H7 (cell line): ENCODE measurements around the gene RANBP9. TPM values are rescaled to one million over a fixed set of nuclear protein-coding genes. Genes with fewer than 3 reads are reported as not detected.

Experiments used
- DNase-seq: peaks from one replicate; pipeline ENCODE4 v3.0.0; 2012
- H3K27me3 ChIP-seq: 2 replicates; pipeline ENCODE4 v1.6.0; 2011; ENCODE audit warnings: mild to moderate bottlenecking, low read length; ENCODE audit not compliant: control insufficient read depth, insufficient read depth
- H3K36me3 ChIP-seq: replicated peaks from 2 replicates; pipeline ENCODE4 v1.5.1; 2011; ENCODE audit warnings: low read length; ENCODE audit not compliant: control insufficient read depth, insufficient read depth
- H3K4me3 ChIP-seq: 2 replicates; pipeline ENCODE4 v1.5.1; 2011; ENCODE audit warnings: low read depth, mild to moderate bottlenecking, control low read depth, low read length, moderate library complexity; ENCODE audit not compliant: insufficient read depth
- total RNA-seq: library from RNA; depleted of rRNA; stranded (reverse); fragments of >200 nt; shearing (Covaris generic); gene quantifications from 2 replicates; pipeline ENCODE4 v1.2.3, GENCODE V29; 2014

Gene RANBP9
- total RNA-seq, 1 experiment from 2014 or later: 23.6 TPM

DNA sequence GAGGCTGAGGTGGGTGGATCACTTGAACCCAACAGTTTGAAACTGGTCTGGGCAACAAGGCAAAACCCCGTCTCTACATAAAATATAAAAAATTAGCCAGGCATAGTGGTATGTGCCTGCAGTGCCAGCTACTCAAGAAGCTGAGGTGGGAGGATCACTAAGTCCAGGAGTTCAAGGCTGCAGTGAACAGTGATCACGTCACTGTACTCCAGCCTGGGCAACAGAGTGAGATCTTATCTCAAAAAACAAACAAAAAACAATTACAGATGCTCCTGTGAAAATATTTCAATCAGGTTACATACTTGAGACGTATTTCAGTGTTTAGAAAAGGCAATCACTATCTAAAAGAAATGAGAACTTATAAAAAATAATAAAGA is 33.8 kb downstream of the RANBP9 start:
- H3K4me3 ChIP-seq: no peak overlapping the region
- no peaks in the 10 kb centered on the region for H3K27me3 ChIP-seq
- no peaks in the 10 kb centered on the region for H3K36me3 ChIP-seq
- DNase-seq: no peak

DNA sequence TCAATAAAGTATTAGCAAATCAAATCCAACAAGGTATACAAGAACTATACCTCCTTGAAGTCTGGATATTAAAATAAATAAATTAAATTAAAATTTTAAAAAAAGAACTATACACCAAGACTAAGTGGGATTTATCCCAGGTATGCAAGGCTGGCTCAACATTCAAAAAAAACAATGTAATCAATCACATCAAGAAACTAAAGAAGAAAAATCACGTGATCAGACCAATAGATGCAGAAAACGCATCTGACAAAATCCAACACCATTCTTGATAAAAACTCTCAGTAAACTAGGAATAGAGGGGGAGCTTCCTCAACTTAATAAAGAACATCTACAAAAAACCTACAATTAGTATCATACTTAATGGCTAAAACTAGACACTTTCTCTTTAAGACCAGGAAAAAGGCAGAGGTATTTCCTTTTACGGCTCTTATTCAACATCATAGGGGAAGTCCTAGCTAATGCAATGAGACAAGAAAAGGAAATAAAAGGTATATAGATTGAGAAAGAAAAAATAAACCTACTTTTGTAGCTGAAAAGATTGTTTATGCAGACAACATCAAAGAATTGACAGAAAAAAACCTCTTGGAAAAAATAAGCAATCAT is 35.0 kb downstream of the RANBP9 start:
- H3K36me3 ChIP-seq: no peaks in the 10 kb centered on the region
- no peaks in the 10 kb centered on the region for H3K27me3 ChIP-seq
- no peak overlapping the region for H3K4me3 ChIP-seq
- DNase-seq: no peak

- no peaks in the 10 kb centered on the region for H3K36me3 ChIP-seq
Observed at GRCh38 chr6:13674533-13675190, 37.0 kb downstream of the RANBP9 start.

DNA sequence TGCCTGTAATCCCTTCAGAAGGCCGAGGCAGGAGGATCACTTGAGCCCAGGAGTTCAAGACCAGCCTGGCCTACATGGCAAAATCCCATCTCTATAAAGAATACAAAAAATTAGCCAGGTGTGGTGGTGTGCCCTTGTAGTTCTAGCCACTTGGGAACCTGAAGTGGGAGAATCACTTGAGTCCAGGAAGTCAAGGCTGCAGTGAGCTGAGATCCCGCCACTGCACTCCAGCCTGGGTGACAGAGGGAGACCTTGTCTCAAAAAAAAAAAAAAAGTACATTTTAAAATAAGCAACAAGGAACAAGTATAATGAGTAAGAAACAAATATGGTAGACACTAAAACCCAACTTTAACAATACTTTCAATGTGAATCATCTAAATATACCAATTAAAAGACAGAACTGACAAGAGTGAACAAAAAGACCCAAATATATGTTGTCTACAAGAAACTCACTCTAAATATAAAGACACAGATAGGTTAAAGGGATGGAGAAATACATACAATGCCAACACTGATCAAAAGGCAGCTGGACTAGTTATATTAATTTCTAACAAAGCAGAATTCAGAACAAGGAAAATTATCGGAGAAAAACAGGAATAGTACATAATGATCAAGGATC is 37.7 kb downstream of the RANBP9 start:
- Histone ChIP-seq H3K27me3 (no peaks in the 10 kb centered on the region), H3K4me3 (no peak overlapping the region), H3K36me3 (no peaks in the 10 kb centered on the region)
- DNase-seq: no peak

More at GRCh38 chr6:13674533-13675190, 37.0 kb downstream of the RANBP9 start:
- Histone ChIP-seq H3K4me3 (no peak overlapping the region), H3K27me3 (no peaks in the 10 kb centered on the region)
- no peak for DNase-seq

DNA sequence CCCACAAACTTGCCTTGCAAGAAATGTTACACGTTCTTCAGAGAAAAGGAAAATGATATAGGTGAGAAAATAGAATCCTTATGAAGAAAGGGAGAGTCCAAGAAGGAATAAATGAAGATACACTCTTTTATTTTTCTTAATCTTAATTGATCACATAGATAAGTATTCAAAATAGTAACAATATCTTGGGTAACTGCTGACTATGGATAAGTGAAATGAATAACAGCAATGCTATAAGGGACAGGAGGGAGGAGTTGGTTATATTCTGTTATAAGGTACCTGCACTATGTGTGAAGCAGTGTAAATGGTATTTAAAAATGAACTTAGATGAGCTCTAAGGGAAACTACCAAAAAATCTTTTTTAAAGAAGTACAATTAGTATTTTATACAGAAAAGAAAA is 38.3 kb downstream of the RANBP9 start:
- no peak overlapping the region for H3K4me3 ChIP-seq
- DNase-seq: no peak
- no peaks in the 10 kb centered on the region for H3K27me3 ChIP-seq
- no peaks in the 10 kb centered on the region for H3K36me3 ChIP-seq

DNA sequence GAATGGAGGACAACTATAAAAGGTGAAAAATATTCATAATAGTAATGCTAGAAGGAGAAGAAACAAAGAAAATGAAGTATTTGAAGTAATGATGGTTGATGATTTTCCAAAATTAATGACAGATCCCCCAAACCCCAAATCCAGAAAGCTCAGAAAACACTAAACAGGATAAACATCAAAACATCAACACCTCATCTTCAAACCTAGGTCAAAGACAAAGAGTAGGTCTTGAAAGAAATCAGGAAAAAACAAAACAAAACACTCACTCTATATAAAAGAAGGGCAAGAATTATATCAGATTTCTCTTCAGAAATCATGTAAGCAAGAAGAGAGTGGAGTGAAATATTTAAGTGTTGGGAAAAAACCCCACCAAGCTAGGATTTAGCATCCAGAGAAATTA is 38.7 kb downstream of the RANBP9 start:
- Histone ChIP-seq H3K36me3 (no peaks in the 10 kb centered on the region), H3K4me3 (no peak overlapping the region), H3K27me3 (no peaks in the 10 kb centered on the region)
- DNase-seq: no peak

- no peak overlapping the region for H3K4me3 ChIP-seq
- DNase-seq: no peak
- H3K36me3 ChIP-seq: no peaks in the 10 kb centered on the region
- no peaks in the 10 kb centered on the region for H3K27me3 ChIP-seq
Observed at GRCh38 chr6:13671548-13672127, 40.0 kb downstream of the RANBP9 start.

GRCh38 chr6:13669476-13669875 is 42.2 kb downstream of the RANBP9 start:
- Histone ChIP-seq H3K36me3 (no peaks in the 10 kb centered on the region), H3K27me3 (no peaks in the 10 kb centered on the region), H3K4me3 (no peak overlapping the region)
- no peak for DNase-seq

DNA sequence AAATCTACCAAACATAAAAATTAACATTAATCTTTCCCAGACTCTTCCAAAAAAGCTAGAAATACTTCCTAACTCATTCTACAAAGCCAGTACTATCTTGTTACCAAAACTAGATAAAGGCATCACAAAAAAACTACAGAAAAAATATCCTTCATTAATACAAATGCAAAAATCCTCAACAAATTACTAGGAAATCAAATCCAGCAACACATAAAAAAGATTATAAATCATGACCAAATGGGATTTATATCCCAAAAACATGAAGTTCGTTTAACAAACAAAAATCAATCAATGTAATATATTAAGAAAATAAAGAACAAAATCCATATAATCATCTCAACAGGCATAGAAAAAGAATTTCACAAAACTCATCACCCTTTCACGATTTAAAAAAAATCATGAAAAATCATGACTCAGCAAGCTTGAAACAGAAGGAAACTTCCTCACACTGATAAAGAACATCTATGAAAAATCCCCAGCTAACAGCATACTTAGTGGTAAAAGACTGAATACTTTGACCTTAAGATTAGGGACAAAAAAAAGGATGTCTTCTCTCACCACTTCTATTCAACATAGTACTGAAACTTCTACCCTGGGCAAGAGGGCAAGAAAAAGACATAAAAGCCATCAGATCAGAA is 43.2 kb downstream of the RANBP9 start:
- H3K4me3 ChIP-seq: no peak overlapping the region
- no peak for DNase-seq
- no peaks in the 10 kb centered on the region for H3K27me3 ChIP-seq
- H3K36me3 ChIP-seq: no peaks in the 10 kb centered on the region

- no peak overlapping the region for H3K4me3 ChIP-seq
- H3K36me3 ChIP-seq: no peaks in the 10 kb centered on the region
- no peak for DNase-seq
- H3K27me3 ChIP-seq: no peaks in the 10 kb centered on the region
Observed at GRCh38 chr6:13667655-13668054, 44.0 kb downstream of the RANBP9 start.

DNA sequence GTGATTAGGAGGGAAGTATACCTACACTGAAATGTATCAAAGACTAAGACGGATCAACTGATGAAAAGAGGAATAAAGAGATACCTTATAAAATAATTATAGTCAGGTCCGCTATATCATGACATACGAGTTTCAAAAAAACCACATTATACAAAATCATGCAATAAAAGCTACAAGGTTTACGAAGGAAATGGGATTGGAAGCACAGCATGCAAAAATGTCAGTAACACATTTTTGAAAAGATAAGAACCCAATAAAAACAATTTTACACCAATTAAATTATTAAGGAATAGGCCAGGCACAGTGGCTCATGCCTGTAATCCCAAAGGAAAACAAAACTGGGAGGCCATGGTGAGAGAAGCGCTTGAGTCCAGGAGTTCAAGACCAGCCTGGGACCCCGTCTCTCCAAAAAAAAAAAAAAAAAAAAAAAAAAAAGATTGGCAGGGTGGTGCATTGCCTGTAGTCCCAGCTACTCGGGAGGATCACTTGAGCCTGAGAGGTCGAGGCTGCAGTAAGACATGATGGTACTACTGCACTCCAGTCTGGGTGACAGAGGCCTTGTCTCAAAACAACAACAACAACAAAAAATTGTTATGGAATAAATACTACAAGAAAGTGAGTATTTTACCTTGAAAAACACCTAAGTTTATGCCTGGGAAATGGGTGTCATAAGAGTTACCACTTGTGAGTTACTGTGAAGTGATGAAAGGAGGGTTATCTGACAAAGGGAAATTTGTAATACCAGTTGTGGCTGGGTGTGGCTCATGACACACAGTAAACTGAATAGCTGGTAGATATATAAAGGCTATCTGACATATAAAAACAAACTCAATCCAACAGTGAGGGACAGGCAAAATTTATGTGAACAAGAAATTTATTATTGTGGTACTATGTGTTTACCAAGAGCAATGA is 45.2 kb downstream of the RANBP9 start:
- no peaks in the 10 kb centered on the region for H3K27me3 ChIP-seq
- no peaks in the 10 kb centered on the region for H3K36me3 ChIP-seq
- DNase-seq: no peak
- no peak overlapping the region for H3K4me3 ChIP-seq

DNA sequence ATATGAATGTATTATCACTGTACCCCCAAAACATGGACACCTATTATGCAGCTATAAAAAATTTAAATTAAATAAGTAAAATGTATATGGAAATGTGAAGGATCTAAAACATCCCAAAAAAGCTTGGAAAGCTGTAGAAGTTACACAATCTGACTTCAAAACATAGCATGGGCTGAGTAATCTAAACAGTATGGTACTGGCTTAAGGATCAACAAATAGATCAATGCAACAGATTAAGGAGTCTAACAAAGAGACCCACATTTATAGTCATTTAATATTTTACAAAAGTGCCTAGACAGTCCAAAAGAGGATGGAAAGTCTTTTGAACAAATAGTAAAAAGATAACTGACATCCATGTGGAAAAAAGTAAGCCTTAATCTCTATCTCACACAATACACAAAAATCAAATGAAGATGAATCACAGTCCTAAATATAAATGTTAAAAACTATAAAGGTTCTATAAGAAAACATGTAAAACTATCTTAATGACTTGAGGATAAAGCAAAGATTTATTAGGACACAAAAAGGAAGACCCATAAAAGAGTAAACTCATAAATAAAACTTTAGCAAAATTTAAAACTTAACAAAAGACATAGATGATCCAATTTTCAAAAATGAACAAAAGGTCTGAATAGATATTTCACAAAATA is 46.8 kb downstream of the RANBP9 start:
- Histone ChIP-seq H3K4me3 (no peak overlapping the region), H3K27me3 (no peaks in the 10 kb centered on the region), H3K36me3 (no peaks in the 10 kb centered on the region)
- no peak for DNase-seq

GRCh38 chr6:13663986-13664385 is 47.6 kb downstream of the RANBP9 start:
- no peaks in the 10 kb centered on the region for H3K27me3 ChIP-seq
- no peak for DNase-seq
- H3K4me3 ChIP-seq: no peak overlapping the region
- no peaks in the 10 kb centered on the region for H3K36me3 ChIP-seq
